B cell (primary cell): ENCODE data around the gene PHKG1. TPM values are rescaled to one million over a fixed set of nuclear protein-coding genes. Genes with fewer than 3 reads are reported as not detected.
"Not testable (repeated sequence)": the region's sequence is repeated elsewhere in the genome, so short reads cannot be mapped to it uniquely, and the experiment has no call there.

Source experiments
- ATAC-seq: fragments of 200-7000 bp; cut with Tn5 transposase; one replicate; pipeline ENCODE4 v1.10.0; 2021; ENCODE audit warnings: low read depth, mild to moderate bottlenecking, moderate number of reproducible peaks, moderate library complexity
- CTCF ChIA-PET: fragments of 350-600 bp; sonication (Branson Sonifier 250); formaldehyde crosslinking; loops from one replicate; lab custom pipeline; 2021; ENCODE audit warnings: antibody characterized with exemption, inconsistent platforms; lab: Charles Lee
- POLR2A ChIA-PET: fragments of 350-600 bp; sonication (Branson Sonifier 250); formaldehyde crosslinking; loops from one replicate; lab custom pipeline; 2021; ENCODE audit warnings: antibody characterized with exemption; lab: Charles Lee
- DNase-seq: peaks from one replicate; pipeline ENCODE4 v3.0.0; 2013
- H2AFZ ChIP-seq: 2 replicates; pipeline ENCODE4 v1.6.1; 2012; ENCODE audit warnings: mild to moderate bottlenecking, low read depth, low read length; ENCODE audit not compliant: insufficient read depth, poor library complexity, severe bottlenecking
- H3K27ac ChIP-seq, 2 donors: 1 replicate in 1 of 2; 2 replicates in 1 of 2; pipeline ENCODE4 v1.5.1; 2012 to 2013; ENCODE audit warnings: low read length in 2 of 2, mild to moderate bottlenecking in 2 of 2, moderate library complexity in 1 of 2
- H3K27me3 ChIP-seq, 4 experiments: fragments of 200-600 bp in 1 of 4; sonication (generic) in 1 of 4; replicated peaks in 1 of 4; 1 replicate in 2 of 4; 2 replicates in 2 of 4; pipeline versions ENCODE4 v1.6.1 to v1.7.0; 2013 to 2016; ENCODE audit warnings: low read length in 3 of 4, mild to moderate bottlenecking in 2 of 4, mixed read lengths in 1 of 4, moderate library complexity in 1 of 4; ENCODE audit not compliant: insufficient read depth in 4 of 4, control insufficient read depth in 3 of 4; ENCODE audit errors: control extremely low read depth in 1 of 4
- H3K36me3 ChIP-seq, 2 experiments: replicated peaks in 1 of 2; 1 replicate in 1 of 2; 2 replicates in 1 of 2; pipeline versions ENCODE4 v1.6.1 to v1.7.1; 2013; ENCODE audit warnings: low read length in 1 of 2; ENCODE audit not compliant: insufficient read depth in 2 of 2, control insufficient read depth in 1 of 2; ENCODE audit errors: control extremely low read depth in 1 of 2, extremely low read depth in 1 of 2
- H3K4me1 ChIP-seq, 2 donors: fragments of 200-600 bp in 1 of 2; sonication (generic) in 1 of 2; 1 replicate in 1 of 2; 2 replicates in 1 of 2; pipeline versions ENCODE4 v1.5.1 to v1.6.1; 2013 to 2017; ENCODE audit warnings: low read length in 2 of 2; ENCODE audit not compliant: control insufficient read depth in 2 of 2, insufficient read depth in 2 of 2
- H3K4me2 ChIP-seq: replicated peaks from 2 replicates; pipeline ENCODE3; 2012; ENCODE audit warnings: mild to moderate bottlenecking, low read depth, low read length; ENCODE audit not compliant: poor library complexity, severe bottlenecking
- H3K4me3 ChIP-seq, 5 experiments: fragments of 200-600 bp in 1 of 5; sonication (generic) in 1 of 5; 1 replicate in 3 of 5; 2 replicates in 2 of 5; pipeline versions ENCODE4 v1.5.1 to v1.7.0; 2011 to 2016; ENCODE audit warnings: low read length in 4 of 5, mild to moderate bottlenecking in 4 of 5, low read depth in 2 of 5, control low read depth in 1 of 5, moderate library complexity in 1 of 5; ENCODE audit not compliant: insufficient read depth in 1 of 5; ENCODE audit errors: control extremely low read depth in 1 of 5, extremely low read depth in 1 of 5
- H3K79me2 ChIP-seq: fragments of 200-600 bp; sonication (generic); one replicate; pipeline ENCODE4 v1.6.0; 2016; ENCODE audit warnings: low read length; ENCODE audit not compliant: control insufficient read depth, insufficient read depth
- H3K9ac ChIP-seq: fragments of 200-600 bp; sonication (generic); 2 replicates; pipeline ENCODE4 v1.6.1; 2017; ENCODE audit warnings: mild to moderate bottlenecking, low read length, moderate library complexity
- H3K9me3 ChIP-seq, 3 donors: one replicate each; pipeline versions ENCODE4 v1.6.1 to v1.7.1; 2013; ENCODE audit warnings: low read length in 2 of 3; ENCODE audit not compliant: control insufficient read depth in 2 of 3, insufficient read depth in 1 of 3; ENCODE audit errors: control extremely low read depth in 1 of 3
- H4K20me1 ChIP-seq: 2 replicates; pipeline ENCODE4 v1.6.0; 2012; ENCODE audit warnings: mild to moderate bottlenecking, low read length; ENCODE audit not compliant: insufficient read depth, control insufficient read depth, poor library complexity, severe bottlenecking
- H3K27ac Mint-ChIP-seq: one replicate; pipeline ENCODE4 v1.8.0; 2021; ENCODE audit warnings: mixed read lengths
- H3K27me3 Mint-ChIP-seq: one replicate; pipeline ENCODE4 v1.8.0; 2021; ENCODE audit warnings: mixed read lengths
- H3K4me1 Mint-ChIP-seq: one replicate; pipeline ENCODE4 v1.8.0; 2021; ENCODE audit warnings: mixed read lengths
- H3K4me3 Mint-ChIP-seq: one replicate; pipeline ENCODE4 v1.8.0; 2021; ENCODE audit warnings: mixed read lengths
- H3K9me3 Mint-ChIP-seq: one replicate; pipeline ENCODE4 v1.8.0; 2022; ENCODE audit warnings: mixed read lengths; ENCODE audit not compliant: insufficient read depth
- CTCF ChIP-seq: fragments of 200-600 bp; IDR thresholded peaks from one replicate; pipeline ENCODE4 v1.8.0; 2022; ENCODE audit warnings: antibody characterized with exemption, mild to moderate bottlenecking
- EZH2 ChIP-seq: IDR thresholded peaks from 2 replicates; pipeline ENCODE4 v1.6.1; 2012; ENCODE audit warnings: borderline replicate concordance, low read depth, mild to moderate bottlenecking, moderate library complexity, low read length; ENCODE audit not compliant: insufficient read depth, poor library complexity, severe bottlenecking
- WGBS: methylation state at CpG from one replicate; pipeline ENCODE4 v1.1.5; 2013; ENCODE audit warnings: missing lambda C conversion rate; ENCODE audit not compliant: insufficient coverage; 5-methylcytosine and 5-hydroxymethylcytosine counted together
- intact Hi-C: fragments of 100-400 bp; cut with micrococcal nuclease; formaldehyde crosslinking; loops from one replicate; pipeline ENCODE4 v1.10.0; 2022
- polyA plus RNA-seq: library from polyadenylated mRNA; depleted of rRNA; stranded (reverse); fragments of >200 nt; gene quantifications from 2 replicates; pipeline ENCODE4 v1.2.3, GENCODE V29; 2012
- total RNA-seq, 2 donors: library from RNA; stranded (reverse); fragments of 120-200 nt in 1 of 2; gene quantifications; 1 replicate in 1 of 2; 2 replicates in 1 of 2; pipeline versions ENCODE4 v1.2.3 to v1.2.4, GENCODE V29; 2013 to 2022

Gene PHKG1
- total and polyA plus RNA-seq, 2 donors (not counting 1 experiment from before 2014, with no cell fraction given): 1.9 to 4.0 TPM

GRCh38 chr7:56046721-56047445 lies 45.9 kb downstream of the PHKG1 start:
- intact Hi-C loops: no loop called here
- Histone ChIP-seq H3K27ac (no peak overlapping the region), H3K79me2 (peaks cover 4% of the 10 kb centered on the region), H3K9ac (no peak overlapping the region), H3K4me3 (no peak overlapping the region), H3K27me3 (no peaks in the 10 kb centered on the region), H2AFZ (no peak overlapping the region), H4K20me1 (no peaks in the 10 kb centered on the region), H3K4me1 (peaks cover 7 to 11% of the 10 kb centered on the region in 2 donors), H3K4me2 (no peak overlapping the region), H3K36me3 (no peaks in the 10 kb centered on the region), H3K9me3 (no peaks in the 10 kb centered on the region)
- Mint-ChIP-seq H3K4me3 (no peak overlapping the region), H3K27me3 (no peaks in the 10 kb centered on the region), H3K4me1 (peaks cover 13% of the 10 kb centered on the region), H3K9me3 (no peaks in the 10 kb centered on the region), H3K27ac (no peak overlapping the region)
- ChIA-PET POLR2A (no interaction called here), CTCF (no interaction called here)
- no peak for DNase-seq
- TF ChIP-seq EZH2 (no peak), CTCF (no peak)
- WGBS: 100% methylated on average over 1 of the region's 5 CpGs
- ATAC-seq: no peak

- H3K27me3 Mint-ChIP-seq, H3K4me3 ChIP-seq, H3K4me2 ChIP-seq, H3K9me3 Mint-ChIP-seq, H4K20me1 ChIP-seq, H3K9ac ChIP-seq, H2AFZ ChIP-seq, H3K4me3 Mint-ChIP-seq, ATAC-seq, H3K4me1 ChIP-seq, H3K36me3 ChIP-seq, CTCF ChIA-PET, H3K9me3 ChIP-seq, POLR2A ChIA-PET, H3K27ac ChIP-seq, H3K79me2 ChIP-seq, intact Hi-C loops, H3K27ac Mint-ChIP-seq, H3K4me1 Mint-ChIP-seq, DNase-seq, H3K27me3 ChIP-seq: not testable (repeated sequence)
- 88% methylated on average over 1 of the region's 2 CpGs for WGBS
Measured at GRCh38 chr7:56045758-56046157, 47.0 kb downstream of the PHKG1 start.
